ENCODE data around the gene CDC27. TPM values are rescaled to one million over a fixed set of nuclear protein-coding genes. Genes with fewer than 3 reads are reported as not detected.

CDC27 gene
- total RNA-seq, 1 donor from 2014 or later: 137 TPM

GRCh38 chr17:47208744-47209488 lies 19.8 kb upstream of the CDC27 start, which contains the start of gene MYL4:
Gene MYL4, plus strand, starts transcription at chr17:47209348. Its CDS starts 75 bp downstream, at chr17:47209423.
- H3K4me3 ChIP-seq (ENCODE audit: insufficient read depth, low read depth, low read length): no peak within 1 kb of the TSS

GRCh38 chr17:47207143-47208067 lies 18.3 kb upstream of the CDC27 start:
- Histone ChIP-seq H4K20me1 (ENCODE audit: insufficient read depth, low read length) (no peaks in the 10 kb centered on the region), H3K27ac (ENCODE audit: low read depth, low read length) (no peak overlapping the region), H2AFZ (ENCODE audit: low read depth, low read length) (no peak overlapping the region), H3K4me3 (ENCODE audit: insufficient read depth, low read depth, low read length) (no peak overlapping the region), H3K4me2 (ENCODE audit: low read length) (no peak overlapping the region), H3K9me3 (ENCODE audit: insufficient read depth, low read depth, low read length) (no peaks in the 10 kb centered on the region), H3K79me2 (ENCODE audit: insufficient read depth, low read length) (no peaks in the 10 kb centered on the region), H3K27me3 (ENCODE audit: insufficient read depth, low read length) (no peaks in the 10 kb centered on the region), H3K9ac (ENCODE audit: low read length) (no peak overlapping the region), H3K36me3 (ENCODE audit: insufficient read depth, low read length) (no peaks in the 10 kb centered on the region), H3K4me1 (ENCODE audit: insufficient read depth, low read length) (peaks cover 23% of the 10 kb centered on the region)
- no peak for FAIRE-seq
- peak overlapping the region; percentile 98 for H3K27ac Mint-ChIP-seq (ENCODE audit: unreplicated experiment)
- H3K4me1 Mint-ChIP-seq (ENCODE audit: low read depth, unreplicated experiment): peaks cover 56% of the 10 kb centered on the region
- DNase-seq (ENCODE audit: low read depth): no peak
- H3K27me3 Mint-ChIP-seq (ENCODE audit: low read depth, unreplicated experiment): no peaks in the 10 kb centered on the region
- H3K36me3 Mint-ChIP-seq (ENCODE audit: low read depth, unreplicated experiment): no peaks in the 10 kb centered on the region
- H3K4me3 Mint-ChIP-seq (ENCODE audit: unreplicated experiment): no peak overlapping the region
- TF ChIP-seq, protein P1, sequence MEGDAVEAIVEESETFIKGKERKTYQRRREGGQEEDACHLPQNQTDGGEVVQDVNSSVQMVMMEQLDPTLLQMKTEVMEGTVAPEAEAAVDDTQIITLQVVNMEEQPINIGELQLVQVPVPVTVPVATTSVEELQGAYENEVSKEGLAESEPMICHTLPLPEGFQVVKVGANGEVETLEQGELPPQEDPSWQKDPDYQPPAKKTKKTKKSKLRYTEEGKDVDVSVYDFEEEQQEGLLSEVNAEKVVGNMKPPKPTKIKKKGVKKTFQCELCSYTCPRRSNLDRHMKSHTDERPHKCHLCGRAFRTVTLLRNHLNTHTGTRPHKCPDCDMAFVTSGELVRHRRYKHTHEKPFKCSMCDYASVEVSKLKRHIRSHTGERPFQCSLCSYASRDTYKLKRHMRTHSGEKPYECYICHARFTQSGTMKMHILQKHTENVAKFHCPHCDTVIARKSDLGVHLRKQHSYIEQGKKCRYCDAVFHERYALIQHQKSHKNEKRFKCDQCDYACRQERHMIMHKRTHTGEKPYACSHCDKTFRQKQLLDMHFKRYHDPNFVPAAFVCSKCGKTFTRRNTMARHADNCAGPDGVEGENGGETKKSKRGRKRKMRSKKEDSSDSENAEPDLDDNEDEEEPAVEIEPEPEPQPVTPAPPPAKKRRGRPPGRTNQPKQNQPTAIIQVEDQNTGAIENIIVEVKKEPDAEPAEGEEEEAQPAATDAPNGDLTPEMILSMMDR (IDR thresholded peaks at IDR 0.05; ENCODE audit: insufficient read depth, low read depth, low read length): no peak
- no peak for TF ChIP-seq EZH2 (IDR thresholded peaks at IDR 0.05; ENCODE audit: insufficient read depth, low read length)
- no peaks in the 10 kb centered on the region for H3K9me3 Mint-ChIP-seq (ENCODE audit: unreplicated experiment)

More at GRCh38 chr17:47208744-47209488, 19.8 kb upstream of the CDC27 start, which contains the start of gene MYL4:
- Histone ChIP-seq H3K27ac (ENCODE audit: low read depth, low read length) (no peak within 1 kb of the TSS), H3K4me2 (ENCODE audit: low read length) (no peak within 1 kb of the TSS), H3K27me3 (ENCODE audit: insufficient read depth, low read length) (no peaks in the 10 kb centered on the region), H3K79me2 (ENCODE audit: insufficient read depth, low read length) (no peaks in the 10 kb centered on the region), H3K9me3 (ENCODE audit: insufficient read depth, low read depth, low read length) (no peaks in the 10 kb centered on the region), H3K9ac (ENCODE audit: low read length) (no peak within 1 kb of the TSS), H4K20me1 (ENCODE audit: insufficient read depth, low read length) (no peaks in the 10 kb centered on the region), H3K36me3 (ENCODE audit: insufficient read depth, low read length) (no peaks in the 10 kb centered on the region), H3K4me1 (ENCODE audit: insufficient read depth, low read length) (peaks cover 19% of the 10 kb centered on the region), H2AFZ (ENCODE audit: low read depth, low read length) (no peak within 1 kb of the TSS)
- H3K4me3 Mint-ChIP-seq (ENCODE audit: unreplicated experiment): peak within 1 kb of the TSS; percentile 57
- TF ChIP-seq, protein P1 (IDR thresholded peaks at IDR 0.05; ENCODE audit: insufficient read depth, low read depth, low read length): no peak
- TF ChIP-seq EZH2 (IDR thresholded peaks at IDR 0.05; ENCODE audit: insufficient read depth, low read length): no peak
- H3K27me3 Mint-ChIP-seq (ENCODE audit: low read depth, unreplicated experiment): peaks cover 4% of the 10 kb centered on the region
- H3K9me3 Mint-ChIP-seq (ENCODE audit: unreplicated experiment): no peaks in the 10 kb centered on the region
- no peak for DNase-seq (ENCODE audit: low read depth)
- H3K36me3 Mint-ChIP-seq (ENCODE audit: low read depth, unreplicated experiment): peaks cover 3% of the 10 kb centered on the region
- H3K4me1 Mint-ChIP-seq (ENCODE audit: low read depth, unreplicated experiment): peaks cover 50% of the 10 kb centered on the region
- no peak for FAIRE-seq
- H3K27ac Mint-ChIP-seq (ENCODE audit: unreplicated experiment): peak within 1 kb of the TSS; percentile 67
